HG03442 (cell line): ENCODE data around the gene RPL9.
"Not testable (repeated sequence)": the region's sequence is repeated elsewhere in the genome, so short reads cannot be mapped to it uniquely, and the experiment has no call there.

Experiments
- ATAC-seq: cut with Tn5 transposase; IDR thresholded peaks from one replicate; pipeline ENCODE4 v1.9.1; 2021; ENCODE audit warnings: mild to moderate bottlenecking, moderate library complexity; ENCODE audit not compliant: unreplicated experiment

The RPL9 gene

GRCh38 chr4:39427520-39428114 is 31.1 kb downstream of the RPL9 start:
- no peak for ATAC-seq

GRCh38 chr4:39426728-39427127 is 32.0 kb downstream of the RPL9 start:
- no peak for ATAC-seq

- not testable (repeated sequence) for ATAC-seq
Observed at GRCh38 chr4:39425297-39425696, 33.4 kb downstream of the RPL9 start.

- no peak for ATAC-seq
Observed at GRCh38 chr4:39422247-39422646, 36.5 kb downstream of the RPL9 start.

- no peak for ATAC-seq
Observed at GRCh38 chr4:39415678-39416283, 42.9 kb downstream of the RPL9 start.

- ATAC-seq: not testable (repeated sequence)
Observed at GRCh38 chr4:39411561-39411960, 47.2 kb downstream of the RPL9 start.

- no peak for ATAC-seq
Observed at GRCh38 chr4:39410415-39410814, 48.3 kb downstream of the RPL9 start.

- ATAC-seq: no peak
Observed at GRCh38 chr4:39407584-39407885, 51.2 kb downstream of the RPL9 start.

GRCh38 chr4:39406763-39407583 is 51.7 kb downstream of the RPL9 start, which contains the start of gene KLB:
TSS of gene KLB (plus strand) at chr4:39406930. CDS start at chr4:39406950, 20 bp downstream.
- no peak for ATAC-seq
